ENCODE data around the gene LMAN1L.

LMAN1L gene

DNA sequence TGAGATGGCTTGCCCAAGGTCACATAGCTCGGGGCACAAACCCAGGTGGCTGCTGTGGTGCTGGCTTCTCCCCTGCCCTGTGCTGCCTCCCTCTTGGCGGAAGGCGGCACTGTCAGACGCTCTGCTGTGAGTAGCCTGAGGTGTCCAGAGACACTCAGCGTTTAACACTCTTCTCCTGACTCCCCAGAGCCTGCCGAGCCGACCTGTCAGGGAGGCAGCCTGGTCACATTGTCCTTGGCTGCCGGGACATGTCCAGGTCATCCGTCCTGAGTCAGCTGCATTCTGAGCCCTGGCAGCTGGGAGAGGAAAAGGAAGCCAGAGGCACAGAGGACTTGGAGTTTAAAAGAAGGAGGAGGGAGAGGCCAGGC is 4.7 kb downstream of the LMAN1L start:
- Histone ChIP-seq H3K4me1 (ENCODE audit: control insufficient read depth, insufficient read depth, low read length) (peaks cover 19% of the 10 kb centered on the region), H3K27me3 (ENCODE audit: control insufficient read depth, insufficient read depth, low read length, poor library complexity, severe bottlenecking) (no peaks in the 10 kb centered on the region), H3K9me3 (ENCODE audit: control insufficient read depth, low read length) (no peaks in the 10 kb centered on the region), H3K36me3 (ENCODE audit: control insufficient read depth, insufficient read depth, low read length) (no peaks in the 10 kb centered on the region), H3K27ac (ENCODE audit: insufficient read depth, low read depth, low read length, poor library complexity, severe bottlenecking) (no peak overlapping the region), H3K4me3 (ENCODE audit: insufficient read depth, low read depth, low read length) (no peak overlapping the region)
- WGBS, 2 experiments = 59 to 63% methylated on average over 9 of the region's 9 CpGs

DNA sequence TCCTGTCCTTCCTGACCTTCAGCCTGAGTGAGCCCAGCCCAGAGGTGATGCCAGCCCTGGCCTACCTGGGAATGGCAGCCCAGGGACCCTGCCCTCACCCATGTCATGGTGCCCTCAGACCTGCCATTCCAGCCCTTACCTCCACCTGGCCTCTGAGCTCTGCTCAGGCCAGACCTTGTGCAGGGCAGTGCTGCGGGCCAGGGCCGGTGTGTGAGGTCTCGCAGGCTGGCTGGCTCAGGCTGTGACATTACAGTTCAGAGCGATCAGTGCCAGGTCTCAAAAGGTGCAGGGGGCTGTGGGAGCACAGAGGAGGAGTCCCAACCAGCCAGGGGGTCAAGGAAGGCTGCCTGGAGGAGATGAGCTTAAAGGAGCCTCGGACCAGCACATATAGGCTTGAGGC is 7.4 kb downstream of the LMAN1L start:
- Histone ChIP-seq H3K9me3 (ENCODE audit: control insufficient read depth, low read length) (no peaks in the 10 kb centered on the region), H3K4me1 (ENCODE audit: control insufficient read depth, insufficient read depth, low read length) (peaks cover 19% of the 10 kb centered on the region), H3K36me3 (ENCODE audit: control insufficient read depth, insufficient read depth, low read length) (no peaks in the 10 kb centered on the region), H3K4me3 (ENCODE audit: insufficient read depth, low read depth, low read length) (no peak overlapping the region), H3K27ac (ENCODE audit: insufficient read depth, low read depth, low read length, poor library complexity, severe bottlenecking) (no peak overlapping the region), H3K27me3 (ENCODE audit: control insufficient read depth, insufficient read depth, low read length, poor library complexity, severe bottlenecking) (peaks cover 6% of the 10 kb centered on the region)
- 94 to 95% methylated on average over 5 of the region's 5 CpGs for WGBS, 2 experiments

DNA sequence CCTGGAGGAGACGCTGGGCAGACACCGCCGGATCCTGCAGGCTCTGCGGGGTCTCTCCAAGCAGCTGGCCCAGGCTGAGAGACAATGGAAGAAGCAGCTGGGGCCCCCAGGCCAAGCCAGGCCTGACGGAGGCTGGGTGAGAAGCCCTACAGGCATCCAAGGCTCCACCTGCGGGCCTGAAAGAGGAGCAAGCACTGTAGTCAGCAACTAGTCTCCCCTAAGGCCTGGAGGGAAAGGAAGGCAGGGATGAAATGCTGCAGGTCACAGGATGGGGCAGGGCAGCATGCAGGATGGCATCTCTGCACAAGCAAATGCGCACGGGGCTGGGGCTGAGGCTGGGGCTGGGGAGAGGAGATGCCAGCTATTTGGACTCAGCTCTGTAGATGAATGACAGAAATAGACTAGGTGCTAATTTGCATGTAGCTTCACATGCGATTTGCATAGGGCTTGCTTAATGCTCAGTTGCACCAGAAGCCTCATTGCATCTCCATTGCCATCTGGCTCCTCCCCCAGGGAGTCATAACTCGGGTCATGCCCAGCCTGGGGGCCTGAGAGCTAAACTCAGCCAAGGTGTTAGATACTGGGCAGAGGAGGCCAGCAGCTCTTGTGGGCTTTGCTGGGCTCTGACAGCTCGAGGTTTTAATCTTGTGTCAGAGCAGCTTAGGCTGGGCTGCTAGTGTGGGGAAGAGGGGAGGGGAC is 8.6 kb downstream of the LMAN1L start:
- 24 to 26% methylated on average over 11 of the region's 11 CpGs for WGBS, 2 experiments
- Histone ChIP-seq H3K4me1 (ENCODE audit: control insufficient read depth, insufficient read depth, low read length) (peaks cover 19% of the 10 kb centered on the region), H3K9me3 (ENCODE audit: control insufficient read depth, low read length) (no peaks in the 10 kb centered on the region), H3K27me3 (ENCODE audit: control insufficient read depth, insufficient read depth, low read length, poor library complexity, severe bottlenecking) (peaks cover 18% of the 10 kb centered on the region), H3K36me3 (ENCODE audit: control insufficient read depth, insufficient read depth, low read length) (no peaks in the 10 kb centered on the region), H3K4me3 (ENCODE audit: insufficient read depth, low read depth, low read length) (no peak overlapping the region), H3K27ac (ENCODE audit: insufficient read depth, low read depth, low read length, poor library complexity, severe bottlenecking) (peak overlapping the region; percentile 50)

DNA sequence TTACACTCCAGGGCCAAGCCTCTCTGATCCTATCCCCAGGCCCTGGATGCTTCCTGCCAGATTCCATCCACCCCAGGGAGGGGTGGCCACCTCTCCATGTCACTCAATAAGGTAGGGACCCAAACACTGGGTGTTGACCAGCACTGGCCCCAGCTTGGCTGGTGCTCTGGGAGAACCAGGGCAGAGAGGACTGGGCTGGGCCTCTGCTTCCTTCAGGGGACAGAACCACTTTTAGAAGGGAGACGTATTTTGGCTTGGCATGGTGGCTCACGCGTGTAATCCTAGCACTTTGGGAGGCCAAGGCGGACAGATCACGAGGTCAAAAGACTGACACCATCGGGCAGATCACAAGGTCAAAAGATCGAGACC is 9.1 kb downstream of the LMAN1L start:
- H3K4me3 ChIP-seq (ENCODE audit: insufficient read depth, low read depth, low read length) = no peak overlapping the region
- peaks cover 22% of the 10 kb centered on the region for H3K27me3 ChIP-seq (ENCODE audit: control insufficient read depth, insufficient read depth, low read length, poor library complexity, severe bottlenecking)
- H3K4me1 ChIP-seq (ENCODE audit: control insufficient read depth, insufficient read depth, low read length) = peaks cover 15% of the 10 kb centered on the region
- H3K36me3 ChIP-seq (ENCODE audit: control insufficient read depth, insufficient read depth, low read length) = no peaks in the 10 kb centered on the region
- no peak overlapping the region for H3K27ac ChIP-seq (ENCODE audit: insufficient read depth, low read depth, low read length, poor library complexity, severe bottlenecking)
- H3K9me3 ChIP-seq (ENCODE audit: control insufficient read depth, low read length) = no peaks in the 10 kb centered on the region
- 90 to 92% methylated on average over 7 of the region's 7 CpGs for WGBS, 2 experiments

DNA sequence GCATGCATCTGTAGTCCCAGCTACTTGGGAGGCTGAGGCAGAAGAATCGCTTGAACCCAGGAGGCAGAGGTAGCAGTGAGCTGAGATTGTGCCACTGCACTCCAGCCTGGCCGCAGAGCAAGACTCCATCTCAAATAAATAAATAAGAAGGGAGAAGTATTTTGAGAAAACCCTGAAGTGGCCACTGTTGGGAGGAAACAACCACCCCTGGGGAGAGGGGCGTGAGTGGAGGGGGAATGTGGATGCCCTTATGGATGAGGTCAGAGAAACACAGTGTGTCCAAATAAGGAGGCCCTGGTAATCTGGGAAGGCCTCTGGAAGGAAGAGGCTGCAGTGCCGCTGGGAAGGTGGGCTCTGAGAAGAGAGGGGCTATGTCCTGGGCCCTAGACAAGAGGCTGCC is 9.6 kb downstream of the LMAN1L start:
- 81 to 85% methylated on average over 4 of the region's 4 CpGs for WGBS, 2 experiments

DNA sequence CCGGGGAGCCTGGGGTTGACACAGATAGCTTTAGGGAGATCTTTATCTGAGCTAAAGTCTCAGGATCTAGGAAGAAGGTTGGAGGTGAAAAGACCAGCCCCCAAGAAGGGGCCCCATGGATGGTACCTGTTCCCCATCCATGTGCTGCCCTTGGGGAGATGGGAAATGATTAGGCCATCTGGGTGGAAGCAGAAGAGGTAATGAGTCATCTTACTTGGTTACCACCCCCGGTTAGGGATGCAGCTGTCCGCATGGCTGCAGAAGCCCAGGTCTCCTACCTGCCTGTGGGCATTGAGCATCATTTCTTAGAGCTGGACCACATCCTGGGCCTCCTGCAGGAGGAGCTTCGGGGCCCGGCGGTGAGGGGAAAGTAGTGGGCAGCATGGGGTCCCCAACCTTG is 10.7 kb downstream of the LMAN1L start:
- 89% methylated on average over 6 of the region's 6 CpGs for WGBS, 2 experiments
- H3K4me3 ChIP-seq (ENCODE audit: insufficient read depth, low read depth, low read length) = no peak overlapping the region
- H3K27me3 ChIP-seq (ENCODE audit: control insufficient read depth, insufficient read depth, low read length, poor library complexity, severe bottlenecking) = peaks cover 37% of the 10 kb centered on the region
- no peaks in the 10 kb centered on the region for H3K9me3 ChIP-seq (ENCODE audit: control insufficient read depth, low read length)
- H3K27ac ChIP-seq (ENCODE audit: insufficient read depth, low read depth, low read length, poor library complexity, severe bottlenecking) = no peak overlapping the region
- H3K36me3 ChIP-seq (ENCODE audit: control insufficient read depth, insufficient read depth, low read length) = no peaks in the 10 kb centered on the region
- peaks cover 15% of the 10 kb centered on the region for H3K4me1 ChIP-seq (ENCODE audit: control insufficient read depth, insufficient read depth, low read length)

More for the DNA sequence above, 9.6 kb downstream of the LMAN1L start:
- H3K4me1 ChIP-seq (ENCODE audit: control insufficient read depth, insufficient read depth, low read length) = peaks cover 15% of the 10 kb centered on the region
- no peaks in the 10 kb centered on the region for H3K9me3 ChIP-seq (ENCODE audit: control insufficient read depth, low read length)
- no peak overlapping the region for H3K27ac ChIP-seq (ENCODE audit: insufficient read depth, low read depth, low read length, poor library complexity, severe bottlenecking)
- no peaks in the 10 kb centered on the region for H3K36me3 ChIP-seq (ENCODE audit: control insufficient read depth, insufficient read depth, low read length)
- H3K4me3 ChIP-seq (ENCODE audit: insufficient read depth, low read depth, low read length) = no peak overlapping the region
- H3K27me3 ChIP-seq (ENCODE audit: control insufficient read depth, insufficient read depth, low read length, poor library complexity, severe bottlenecking) = peaks cover 26% of the 10 kb centered on the region

DNA sequence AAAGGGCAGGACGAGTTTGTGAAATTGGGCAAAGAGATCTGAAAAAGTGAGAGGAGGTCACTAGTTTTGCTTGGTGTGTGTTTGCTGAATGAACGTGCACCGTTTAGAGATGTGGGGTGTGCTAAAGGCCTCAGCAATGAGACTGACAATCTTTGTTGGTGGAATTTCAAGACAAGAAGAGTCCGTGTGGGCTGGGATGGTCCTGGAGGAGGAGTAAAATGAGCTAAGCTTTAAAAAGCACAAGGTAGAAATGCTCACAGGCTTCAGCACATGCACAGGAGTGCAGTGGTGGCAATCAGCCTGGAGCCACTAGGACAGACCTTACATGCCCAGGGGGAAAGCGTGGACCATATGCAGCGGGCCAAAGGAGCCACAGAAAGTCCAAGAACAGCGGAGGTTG is 12.3 kb downstream of the LMAN1L start:
- Histone ChIP-seq H3K27me3 (ENCODE audit: control insufficient read depth, insufficient read depth, low read length, poor library complexity, severe bottlenecking) (peaks cover 47% of the 10 kb centered on the region), H3K27ac (ENCODE audit: insufficient read depth, low read depth, low read length, poor library complexity, severe bottlenecking) (no peak overlapping the region), H3K4me1 (ENCODE audit: control insufficient read depth, insufficient read depth, low read length) (peaks cover 15% of the 10 kb centered on the region), H3K9me3 (ENCODE audit: control insufficient read depth, low read length) (no peaks in the 10 kb centered on the region), H3K36me3 (ENCODE audit: control insufficient read depth, insufficient read depth, low read length) (no peaks in the 10 kb centered on the region), H3K4me3 (ENCODE audit: insufficient read depth, low read depth, low read length) (no peak overlapping the region)
- 90 to 91% methylated on average over 7 of the region's 7 CpGs for WGBS, 2 experiments

DNA sequence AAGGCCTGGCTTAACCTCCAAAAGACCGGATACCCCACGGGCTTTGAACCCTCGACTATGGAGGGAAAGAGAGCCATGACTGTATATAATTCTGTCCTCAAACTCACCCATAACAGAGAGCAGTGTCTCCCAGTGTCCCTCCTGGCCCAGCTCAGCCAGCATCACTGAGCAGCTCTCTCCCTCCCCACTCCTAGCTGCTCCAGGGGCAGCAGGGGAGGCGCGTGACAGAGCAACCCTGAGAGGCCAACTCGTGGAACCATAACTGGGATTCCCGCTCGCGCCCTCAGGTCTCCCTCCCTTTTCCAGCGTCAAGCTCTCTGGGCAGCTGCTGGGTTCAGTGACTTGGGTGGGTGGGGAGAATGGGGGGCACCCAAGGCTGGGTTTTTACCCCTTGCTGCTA is 13.2 kb downstream of the LMAN1L start:
- WGBS, 2 experiments = 73 to 83% methylated on average over 9 to 10 of the region's 10 CpGs
- no peaks in the 10 kb centered on the region for H3K36me3 ChIP-seq (ENCODE audit: control insufficient read depth, insufficient read depth, low read length)
- no peak overlapping the region for H3K4me3 ChIP-seq (ENCODE audit: insufficient read depth, low read depth, low read length)
- H3K4me1 ChIP-seq (ENCODE audit: control insufficient read depth, insufficient read depth, low read length) = peaks cover 9% of the 10 kb centered on the region
- no peaks in the 10 kb centered on the region for H3K9me3 ChIP-seq (ENCODE audit: control insufficient read depth, low read length)
- H3K27ac ChIP-seq (ENCODE audit: insufficient read depth, low read depth, low read length, poor library complexity, severe bottlenecking) = no peak overlapping the region
- H3K27me3 ChIP-seq (ENCODE audit: control insufficient read depth, insufficient read depth, low read length, poor library complexity, severe bottlenecking) = peaks cover 47% of the 10 kb centered on the region

DNA sequence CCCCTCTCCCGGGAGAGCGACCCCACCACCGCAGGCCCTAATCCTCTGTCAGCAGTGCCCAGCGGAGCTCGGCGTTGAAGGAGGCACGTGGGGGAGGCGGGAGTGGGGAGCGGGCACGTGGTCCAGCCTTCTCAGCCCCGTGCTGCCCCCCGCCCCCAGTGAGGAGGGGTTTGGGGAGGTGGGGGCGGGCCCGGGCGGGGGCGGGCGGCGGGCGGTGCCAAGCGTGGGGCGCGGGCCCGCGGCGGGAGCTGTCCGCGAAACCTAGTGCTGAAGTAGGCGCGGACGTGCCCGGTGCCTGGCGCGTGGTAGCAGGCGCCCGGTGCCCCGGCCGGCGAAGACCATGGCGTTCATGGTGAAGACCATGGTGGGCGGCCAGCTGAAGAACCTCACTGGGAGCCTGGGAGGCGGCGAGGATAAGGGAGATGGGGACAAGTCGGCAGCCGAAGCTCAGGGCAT is 13.8 kb downstream of the LMAN1L start, which contains the start of gene CPLX3:
Gene CPLX3, plus strand, starts transcription at position 264 of the 456 bp plus-strand sequence. Its CDS starts 77 bp downstream, at position 341.
- H3K36me3 ChIP-seq (ENCODE audit: control insufficient read depth, insufficient read depth, low read length) = no peaks in the 10 kb centered on the region
- 7 to 9% methylated on average over 43 to 44 of the region's 44 CpGs for WGBS, 2 experiments
- peaks cover 47% of the 10 kb centered on the region for H3K27me3 ChIP-seq (ENCODE audit: control insufficient read depth, insufficient read depth, low read length, poor library complexity, severe bottlenecking)
- no peaks in the 10 kb centered on the region for H3K9me3 ChIP-seq (ENCODE audit: control insufficient read depth, low read length)
- peaks cover 4% of the 10 kb centered on the region for H3K4me1 ChIP-seq (ENCODE audit: control insufficient read depth, insufficient read depth, low read length)
- no peak within 1 kb of the TSS for H3K27ac ChIP-seq (ENCODE audit: insufficient read depth, low read depth, low read length, poor library complexity, severe bottlenecking)
- H3K4me3 ChIP-seq (ENCODE audit: insufficient read depth, low read depth, low read length) = no peak within 1 kb of the TSS

DNA sequence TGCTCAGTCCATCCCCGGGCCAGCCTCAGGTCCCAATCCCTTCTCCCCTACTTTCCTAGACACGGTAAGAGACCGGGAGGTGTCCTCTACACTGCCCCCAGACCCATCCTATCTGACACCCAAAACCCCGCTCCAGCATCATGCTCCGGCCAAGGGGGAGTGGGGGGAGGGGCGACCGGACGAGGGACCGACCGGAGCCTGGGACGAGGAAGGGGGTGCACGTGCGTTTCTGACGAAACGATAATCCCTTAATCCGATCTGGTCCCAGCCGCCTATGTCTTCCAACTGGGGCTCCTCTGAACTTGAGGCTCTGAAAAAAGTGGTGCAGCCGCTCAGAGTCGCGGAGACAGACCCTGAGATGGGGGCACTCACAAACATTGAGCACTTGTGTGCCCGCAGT is 14.3 kb downstream of the LMAN1L start:
- 37 to 39% methylated on average over 21 of the region's 21 CpGs for WGBS, 2 experiments
- H3K4me1 ChIP-seq (ENCODE audit: control insufficient read depth, insufficient read depth, low read length) = no peaks in the 10 kb centered on the region
- no peaks in the 10 kb centered on the region for H3K9me3 ChIP-seq (ENCODE audit: control insufficient read depth, low read length)
- H3K27me3 ChIP-seq (ENCODE audit: control insufficient read depth, insufficient read depth, low read length, poor library complexity, severe bottlenecking) = peaks cover 47% of the 10 kb centered on the region
- no peaks in the 10 kb centered on the region for H3K36me3 ChIP-seq (ENCODE audit: control insufficient read depth, insufficient read depth, low read length)
- no peak overlapping the region for H3K27ac ChIP-seq (ENCODE audit: insufficient read depth, low read depth, low read length, poor library complexity, severe bottlenecking)
- H3K4me3 ChIP-seq (ENCODE audit: insufficient read depth, low read depth, low read length) = no peak overlapping the region

All from ectodermal cell (in vitro differentiated cells).